HK-2 (cell line): ENCODE results near the gene SYNGR3.

Experiments
- DNase-seq: peaks from one replicate; pipeline ENCODE4 v3.0.0-alpha.2; 2018; ENCODE audit not compliant: unreplicated experiment

SYNGR3 gene

DNA sequence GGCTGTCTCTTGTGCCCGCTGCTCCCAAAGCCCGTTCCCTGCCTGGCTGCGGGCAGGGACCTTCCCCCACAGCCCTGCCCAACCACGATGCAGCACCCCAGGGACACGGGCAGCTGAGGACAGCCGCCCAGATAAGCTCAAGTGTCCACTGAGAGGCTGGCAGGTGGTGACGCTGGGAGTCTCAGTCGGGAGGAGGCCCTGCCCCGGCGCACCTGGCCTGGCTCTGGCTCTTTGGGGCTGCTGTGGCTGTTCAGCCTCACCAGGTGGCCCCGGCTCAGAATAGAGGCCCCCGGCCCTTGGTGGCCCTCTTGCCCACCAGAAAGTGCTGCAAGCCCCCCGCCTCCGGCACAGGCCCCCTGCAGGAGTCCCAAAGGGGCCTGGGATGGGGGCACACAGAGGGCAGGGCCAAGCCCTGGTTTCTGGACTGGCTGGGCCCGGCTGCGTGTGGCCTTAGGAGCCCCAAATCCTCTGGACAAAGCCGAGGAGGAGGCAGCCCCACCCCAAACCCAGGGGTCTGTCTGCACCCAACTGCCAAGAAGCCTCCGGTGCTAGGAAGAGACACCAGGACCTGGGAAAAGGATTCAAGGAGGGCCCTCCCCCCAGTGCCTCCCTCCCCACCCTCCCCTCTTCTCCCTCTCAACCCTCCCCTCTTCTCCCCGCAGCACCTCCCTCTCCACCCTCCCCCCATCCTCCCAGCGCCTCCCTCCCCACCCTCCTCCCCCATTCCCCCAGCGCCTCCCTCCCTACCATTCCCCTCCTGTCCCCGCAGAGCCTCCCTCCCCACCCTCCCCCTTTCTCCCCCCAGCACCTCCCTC lies 52.6 kb downstream of the SYNGR3 start:
- no peak for DNase-seq

DNA sequence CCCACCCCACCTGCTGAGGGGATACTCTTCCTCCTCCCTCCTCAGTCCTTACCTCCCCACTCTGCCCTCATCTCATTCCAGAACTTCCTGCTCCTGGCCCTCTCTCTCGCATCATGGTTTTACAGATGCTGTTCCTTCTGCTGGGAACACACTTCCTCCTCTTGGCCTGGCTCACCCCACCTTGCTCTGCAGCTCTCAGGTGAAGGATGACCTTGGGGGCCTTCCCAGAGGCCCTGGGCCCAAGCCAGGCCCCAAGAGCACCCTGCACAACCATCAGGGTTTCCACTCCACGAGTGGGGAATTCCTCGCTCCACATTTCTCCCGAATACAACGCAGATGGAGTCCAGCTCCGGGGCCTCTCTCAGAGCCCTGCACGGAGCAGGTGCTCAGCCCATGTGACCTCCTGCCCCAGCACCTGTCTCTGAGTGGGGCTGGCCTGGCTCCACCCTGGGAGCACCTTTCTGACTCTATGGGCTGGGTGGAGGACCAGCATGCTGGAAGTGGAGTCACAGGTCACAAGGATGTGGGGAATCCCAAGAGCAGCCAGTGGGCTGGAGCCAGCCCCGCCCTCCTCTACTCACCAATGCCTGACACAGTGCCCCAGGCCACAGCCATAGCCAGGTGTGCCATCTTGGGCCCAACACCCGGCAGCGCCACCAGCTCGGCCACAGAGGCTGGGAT lies 53.4 kb downstream of the SYNGR3 start:
- DNase-seq, result no peak
